NT2/D1 (cell line): ENCODE data around the gene DCDC1.

Experiments used
- DNase-seq: peaks from one replicate; pipeline ENCODE4 v3.0.0-alpha.2; 2011; ENCODE audit warnings: low read depth, low spot score
- H3K27me3 ChIP-seq: 2 replicates; pipeline ENCODE4 v1.6.0; 2011; ENCODE audit warnings: mild to moderate bottlenecking; ENCODE audit not compliant: insufficient read length, insufficient read depth
- H3K36me3 ChIP-seq: 2 replicates; pipeline ENCODE4 v1.6.1; 2011; ENCODE audit warnings: mild to moderate bottlenecking, low read length, mixed read lengths; ENCODE audit not compliant: insufficient read depth, insufficient read length
- H3K4me1 ChIP-seq: 2 replicates; pipeline ENCODE4 v1.5.1; 2011; ENCODE audit not compliant: insufficient read depth, insufficient read length
- H3K4me3 ChIP-seq: 2 replicates; pipeline ENCODE4 v1.5.1; 2011; ENCODE audit warnings: low read depth; ENCODE audit not compliant: insufficient read length
- H3K9ac ChIP-seq: 2 replicates; pipeline ENCODE4 v1.6.0; 2011; ENCODE audit warnings: low read depth; ENCODE audit not compliant: insufficient read length
- H3K9me3 ChIP-seq: 2 replicates; pipeline ENCODE4 v1.5.1; 2011; ENCODE audit warnings: mild to moderate bottlenecking, low read length; ENCODE audit not compliant: insufficient read depth
- SUZ12 ChIP-seq: IDR thresholded peaks from 2 replicates; pipeline ENCODE4 v1.6.1; 2011; ENCODE audit not compliant: insufficient read length, insufficient read depth; ENCODE audit errors: extremely low read depth
- YY1 ChIP-seq: IDR thresholded peaks from 2 replicates; pipeline ENCODE4 v1.6.1; 2011; ENCODE audit not compliant: insufficient read length, insufficient read depth
- ZNF274 ChIP-seq: IDR thresholded peaks from 2 replicates; pipeline ENCODE4 v1.6.1; 2011; ENCODE audit warnings: mild to moderate bottlenecking, low read depth, low read length

DCDC1 gene

DNA sequence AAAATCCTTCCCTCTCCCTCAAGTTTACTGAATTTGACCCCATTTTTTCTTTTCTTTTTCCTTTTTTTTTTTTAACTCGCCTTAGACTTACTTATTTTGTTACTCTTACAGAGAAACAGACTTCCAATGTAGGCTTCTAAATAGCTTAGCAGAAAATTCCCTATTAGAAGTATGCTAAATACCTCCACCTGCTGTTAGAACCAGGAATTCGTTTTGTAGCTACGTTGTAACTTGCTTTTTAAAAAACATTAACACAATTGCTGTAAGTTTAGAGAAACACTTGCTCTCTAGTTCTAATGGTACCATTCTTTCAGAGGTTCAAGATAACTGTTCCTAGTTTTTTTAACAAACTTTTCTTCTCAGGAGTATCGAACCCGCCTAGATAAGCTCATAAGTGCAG lies 324.2 kb downstream of the DCDC1 start:
- Histone ChIP-seq H3K4me3 (no peak overlapping the region), H3K4me1 (no peaks in the 10 kb centered on the region), H3K9ac (no peak overlapping the region), H3K36me3 (no peaks in the 10 kb centered on the region), H3K27me3 (no peaks in the 10 kb centered on the region), H3K9me3 (no peaks in the 10 kb centered on the region)
- TF ChIP-seq ZNF274 (no peak), YY1 (no peak), SUZ12 (no peak)
- no peak for DNase-seq

GRCh38 chr11:31030138-31030792 lies 339.3 kb downstream of the DCDC1 start:
- H3K9ac ChIP-seq = no peak overlapping the region
- H3K36me3 ChIP-seq = no peaks in the 10 kb centered on the region
- no peaks in the 10 kb centered on the region for H3K9me3 ChIP-seq
- no peaks in the 10 kb centered on the region for H3K4me1 ChIP-seq
- TF ChIP-seq ZNF274 (no peak), YY1 (no peak), SUZ12 (no peak)
- H3K4me3 ChIP-seq = no peak overlapping the region
- H3K27me3 ChIP-seq = no peaks in the 10 kb centered on the region
- DNase-seq = no peak

DNA sequence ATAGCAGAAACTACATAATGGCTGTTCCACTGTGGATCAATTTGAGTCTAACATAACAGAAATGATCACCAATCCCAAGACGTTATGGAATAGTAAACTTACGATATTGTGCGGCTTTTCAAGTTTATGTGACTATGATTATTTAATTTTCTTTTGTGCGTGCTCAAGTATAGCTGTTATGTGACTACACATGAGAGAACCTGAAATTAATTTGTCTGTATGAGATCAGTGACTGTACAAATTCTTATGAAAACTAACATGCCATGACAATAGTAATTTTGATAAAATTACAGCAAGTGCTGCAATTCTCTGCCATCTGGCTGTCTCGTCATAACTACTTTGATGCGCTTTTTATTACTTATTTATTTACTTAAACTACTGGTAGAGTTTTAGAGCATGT lies 343.2 kb downstream of the DCDC1 start:
- Histone ChIP-seq H3K36me3 (no peaks in the 10 kb centered on the region), H3K4me1 (no peaks in the 10 kb centered on the region), H3K9me3 (no peaks in the 10 kb centered on the region), H3K9ac (no peak overlapping the region), H3K27me3 (no peaks in the 10 kb centered on the region), H3K4me3 (no peak overlapping the region)
- no peak for DNase-seq
- TF ChIP-seq ZNF274 (no peak), SUZ12 (no peak), YY1 (no peak)

GRCh38 chr11:31022080-31022479 lies 347.5 kb downstream of the DCDC1 start:
- Histone ChIP-seq H3K9ac (no peak overlapping the region), H3K4me1 (no peaks in the 10 kb centered on the region), H3K27me3 (no peaks in the 10 kb centered on the region), H3K36me3 (no peaks in the 10 kb centered on the region), H3K4me3 (no peak overlapping the region), H3K9me3 (no peaks in the 10 kb centered on the region)
- DNase-seq = no peak
- no peak for TF ChIP-seq SUZ12
- TF ChIP-seq YY1 = no peak
- no peak for TF ChIP-seq ZNF274

DNA sequence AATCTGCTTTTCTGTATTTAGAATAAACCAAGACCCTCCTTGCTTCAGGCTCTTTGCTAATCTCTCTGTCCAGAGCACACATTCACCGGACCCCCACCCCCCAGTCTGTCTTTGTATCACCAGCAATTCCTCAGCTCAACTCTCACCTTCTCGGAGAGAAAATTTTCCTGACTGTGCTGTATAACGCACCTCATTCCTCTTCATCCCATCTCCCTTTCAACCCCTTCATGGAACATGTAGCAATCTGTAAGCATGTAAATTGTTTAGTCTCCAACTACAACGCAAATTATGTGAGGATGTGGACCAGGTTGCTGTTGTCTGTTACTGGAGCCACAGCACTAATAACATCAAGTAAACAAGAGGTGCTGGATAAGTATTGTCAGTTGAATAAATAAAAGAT lies 349.8 kb downstream of the DCDC1 start:
- H3K4me3 ChIP-seq = no peak overlapping the region
- H3K9ac ChIP-seq = no peak overlapping the region
- no peak for DNase-seq
- TF ChIP-seq YY1 (no peak), ZNF274 (no peak)
- no peaks in the 10 kb centered on the region for H3K27me3 ChIP-seq
- H3K4me1 ChIP-seq = no peaks in the 10 kb centered on the region
- H3K36me3 ChIP-seq = no peaks in the 10 kb centered on the region
- no peaks in the 10 kb centered on the region for H3K9me3 ChIP-seq

DNA sequence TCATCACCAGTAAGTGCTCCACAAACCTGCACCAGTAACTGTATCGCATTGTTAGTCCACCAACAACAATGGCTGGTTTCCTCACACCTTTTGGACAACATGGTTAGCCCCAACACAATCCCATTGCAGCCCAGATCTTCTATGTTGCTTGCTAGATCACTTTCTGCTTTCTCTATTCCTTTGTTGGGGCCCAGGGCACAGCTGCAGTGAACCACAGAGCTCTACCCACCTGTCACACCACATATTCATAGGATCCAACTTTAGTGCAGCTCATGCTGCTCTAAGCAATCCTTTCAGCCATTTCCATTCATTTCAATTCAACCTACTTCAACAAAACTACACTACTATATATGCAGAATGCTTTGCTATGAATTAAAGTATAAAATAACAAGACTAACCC lies 364.3 kb downstream of the DCDC1 start:
- TF ChIP-seq SUZ12 (no peak), ZNF274 (no peak), YY1 (no peak)
- H3K9me3 ChIP-seq = no peaks in the 10 kb centered on the region
- H3K9ac ChIP-seq = no peak overlapping the region
- no peaks in the 10 kb centered on the region for H3K36me3 ChIP-seq
- H3K27me3 ChIP-seq = no peaks in the 10 kb centered on the region
- no peak overlapping the region for H3K4me3 ChIP-seq
- DNase-seq = no peak
- H3K4me1 ChIP-seq = no peaks in the 10 kb centered on the region

DNA sequence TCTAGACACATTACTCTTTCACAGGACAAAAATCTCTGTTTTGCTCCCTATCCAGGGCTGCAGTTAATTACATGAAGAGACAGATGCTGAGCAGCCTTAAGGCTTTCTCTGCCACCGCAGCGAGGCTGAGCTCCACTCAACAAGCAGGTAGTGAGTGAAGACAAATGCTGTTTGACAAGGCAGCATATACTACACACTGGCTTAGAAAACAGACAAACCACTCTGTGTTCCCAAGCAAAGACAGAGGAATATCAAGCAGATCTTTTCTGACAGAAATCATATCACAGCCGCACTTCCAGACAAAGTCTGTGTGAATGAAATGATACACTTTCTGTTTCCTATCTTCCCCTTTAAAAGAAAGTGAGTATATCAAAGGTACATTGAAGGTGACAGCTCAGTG lies 368.1 kb downstream of the DCDC1 start:
- no peaks in the 10 kb centered on the region for H3K27me3 ChIP-seq
- no peaks in the 10 kb centered on the region for H3K4me1 ChIP-seq
- no peaks in the 10 kb centered on the region for H3K36me3 ChIP-seq
- H3K4me3 ChIP-seq = no peak overlapping the region
- H3K9me3 ChIP-seq = no peaks in the 10 kb centered on the region
- no peak overlapping the region for H3K9ac ChIP-seq
- TF ChIP-seq ZNF274 (no peak), SUZ12 (no peak), YY1 (no peak)
- no peak for DNase-seq

DNA sequence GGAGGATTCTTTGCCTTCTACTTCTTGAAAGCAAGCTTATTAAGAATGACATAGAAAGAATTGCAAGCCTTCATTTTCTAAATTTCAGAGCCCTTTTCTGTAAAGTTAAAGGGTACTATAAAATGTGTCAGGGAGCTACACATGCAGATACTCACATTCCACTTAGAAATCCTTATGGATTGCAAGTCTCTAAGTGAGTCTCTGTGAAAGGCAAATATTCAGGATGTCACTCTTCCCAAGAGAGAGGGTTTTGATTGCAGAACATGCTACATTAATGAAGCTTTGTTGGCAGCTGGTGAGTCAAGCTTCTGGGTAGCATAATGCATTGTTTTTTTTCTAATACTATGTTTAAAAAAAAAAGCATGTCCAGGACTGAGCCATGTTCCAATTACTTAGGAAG lies 369.2 kb downstream of the DCDC1 start:
- H3K4me1 ChIP-seq = no peaks in the 10 kb centered on the region
- no peak for TF ChIP-seq SUZ12
- TF ChIP-seq YY1 = no peak
- no peak for TF ChIP-seq ZNF274
- H3K36me3 ChIP-seq = no peaks in the 10 kb centered on the region
- no peak overlapping the region for H3K9ac ChIP-seq
- H3K27me3 ChIP-seq = no peaks in the 10 kb centered on the region
- H3K4me3 ChIP-seq = no peak overlapping the region
- no peaks in the 10 kb centered on the region for H3K9me3 ChIP-seq
- DNase-seq = no peak
